ENCODE results near the gene SDK1. TPM values are rescaled to one million over a fixed set of nuclear protein-coding genes. Genes with fewer than 3 reads are reported as not detected.

SDK1 gene
- total and polyA plus RNA-seq, 2 of the 8 experiments (the other 6 are each of a cell fraction or from before 2014, with no cell fraction given) = 3.3 to 7.2 TPM

GRCh38 chr7:4065190-4065589 lies 764.1 kb downstream of the SDK1 start (continued):
- no peak for TF ChIP-seq CHD7 (IDR thresholded peaks at IDR 0.05; ENCODE audit: insufficient replicate concordance, low read length)
- no peak for TF ChIP-seq TCF12 (IDR thresholded peaks at IDR 0.05; ENCODE audit: low read depth, low read length)
- no peak for TF ChIP-seq SIX5 (IDR thresholded peaks at IDR 0.05; ENCODE audit: low read depth, low read length)
